ENCODE data around the gene USPL1. TPM values are rescaled to one million over a fixed set of nuclear protein-coding genes. Genes with fewer than 3 reads are reported as not detected.
A peak's percentile ranks its signal among the peaks of the same experiment; 100 is the strongest.

Gene USPL1
- total and polyA plus RNA-seq, 2 of the 13 experiments (the other 11 are each of a cell fraction or from before 2014, with no cell fraction given) = 13.7 to 15.9 TPM

- TF ChIP-seq ZNF652 (CRISPR knock-in tag; IDR thresholded peaks at IDR 0.05; ENCODE audit: borderline replicate concordance, low read depth) (no peak), GLI4 (CRISPR knock-in tag; IDR thresholded peaks at IDR 0.05; ENCODE audit: borderline replicate concordance) (no peak; the same call in 1 of the 2 replicates), ZNF20 (CRISPR knock-in tag; IDR thresholded peaks at IDR 0.05) (no peak), ZSCAN22 (CRISPR knock-in tag; IDR thresholded peaks at IDR 0.05) (no peak; the same call in 1 of the 2 replicates), ZNF264 (CRISPR knock-in tag; IDR thresholded peaks at IDR 0.05) (no peak), NR2F1 (CRISPR knock-in tag; IDR thresholded peaks at IDR 0.05) (peak in 1 of 2 experiments; percentile 16; a peak in 1 of 4 replicates), TBL1XR1 (IDR thresholded peaks at IDR 0.05; ENCODE audit: borderline replicate concordance, low read length, partially characterized antibody) (no peak), ZNF790 (CRISPR knock-in tag; IDR thresholded peaks at IDR 0.05; ENCODE audit: borderline replicate concordance) (no peak; the same call in 1 of the 2 replicates), PLRG1 (conservative IDR thresholded peaks at IDR 0.05) (no peak), BRCA1 (CRISPR knock-in tag; IDR thresholded peaks at IDR 0.05) (no peak), GFI1 (CRISPR knock-in tag; IDR thresholded peaks at IDR 0.05; ENCODE audit: borderline replicate concordance) (peak; percentile 47; the same call in 1 of the 2 replicates), ZSCAN29 (CRISPR knock-in tag; conservative IDR thresholded peaks at IDR 0.05) (peak; percentile 39; the same call in 1 of the 2 replicates), SMAD3 (CRISPR knock-in tag; IDR thresholded peaks at IDR 0.05) (peak; percentile 79), GABPB1 (CRISPR knock-in tag; IDR thresholded peaks at IDR 0.05) (peak; percentile 84; the same call in 1 of the 2 replicates), ZNF205 (CRISPR knock-in tag; IDR thresholded peaks at IDR 0.05) (peak; percentile 32; the same call in 1 of the 2 replicates), CBX2 (IDR thresholded peaks at IDR 0.05; ENCODE audit: low read depth, low read length) (no peak), CBX2 (CRISPR knock-in tag; IDR thresholded peaks at IDR 0.05; ENCODE audit: low read depth) (peak; percentile 74; the same call in 1 of the 2 replicates), ZNF549 (CRISPR knock-in tag; IDR thresholded peaks at IDR 0.05) (no peak), ZBTB2 (CRISPR knock-in tag; IDR thresholded peaks at IDR 0.05; ENCODE audit: low read depth) (no peak; the same call in 1 of the 2 replicates), ZNF816 (CRISPR knock-in tag; IDR thresholded peaks at IDR 0.05; ENCODE audit: borderline replicate concordance) (no peak; the same call in 1 of the 2 replicates), SIX1 (CRISPR knock-in tag; IDR thresholded peaks at IDR 0.05; ENCODE audit: borderline replicate concordance) (no peak), ZNF691 (CRISPR knock-in tag; IDR thresholded peaks at IDR 0.05; ENCODE audit: borderline replicate concordance, low read depth) (0 out of 2 replicates have a peak, but pooled peaks have one; percentile 69), HBP1 (CRISPR knock-in tag; IDR thresholded peaks at IDR 0.05; ENCODE audit: low read depth) (no peak), HOMEZ (CRISPR knock-in tag; IDR thresholded peaks at IDR 0.05; ENCODE audit: low read depth) (no peak), GZF1 (CRISPR knock-in tag; IDR thresholded peaks at IDR 0.05) (no peak), SMAD9 (CRISPR knock-in tag; IDR thresholded peaks at IDR 0.05) (no peak)
Measured at GRCh38 chr13:30673669-30674521, 56.2 kb downstream of the USPL1 start (continued).
